HG03432 (cell line): ENCODE data around the gene ABCC1.
"Not testable (repeated sequence)": the region's sequence is repeated elsewhere in the genome, so short reads cannot be mapped to it uniquely, and the experiment has no call there.

Experiments used
- ATAC-seq: cut with Tn5 transposase; IDR thresholded peaks from one replicate; pipeline ENCODE4 v1.9.1; 2021; ENCODE audit warnings: mild to moderate bottlenecking, moderate library complexity; ENCODE audit not compliant: unreplicated experiment

Gene ABCC1

GRCh38 chr16:15966836-15967546, 17.6 kb downstream of the ABCC1 start:
- no peak for ATAC-seq

GRCh38 chr16:15967655-15968315, 18.4 kb downstream of the ABCC1 start:
- no peak for ATAC-seq

- no peak for ATAC-seq
Measured at GRCh38 chr16:15970202-15970601, 20.8 kb downstream of the ABCC1 start.

- ATAC-seq, result no peak
Measured at GRCh38 chr16:15970743-15971439, 21.5 kb downstream of the ABCC1 start.

- ATAC-seq, result no peak
Measured at GRCh38 chr16:15971440-15971815, 22.0 kb downstream of the ABCC1 start.

GRCh38 chr16:15972046-15972868, 22.8 kb downstream of the ABCC1 start:
- ATAC-seq, result no peak

GRCh38 chr16:15973421-15973820, 24.0 kb downstream of the ABCC1 start:
- no peak for ATAC-seq

GRCh38 chr16:15974057-15974456, 24.6 kb downstream of the ABCC1 start:
- ATAC-seq, result no peak

- no peak for ATAC-seq
Measured at GRCh38 chr16:15975172-15975571, 25.8 kb downstream of the ABCC1 start.

- ATAC-seq, result no peak
Measured at GRCh38 chr16:15976225-15976812, 26.9 kb downstream of the ABCC1 start.

GRCh38 chr16:15976929-15977637, 27.7 kb downstream of the ABCC1 start:
- ATAC-seq, result no peak

- ATAC-seq, result no peak
Measured at GRCh38 chr16:15979801-15980200, 30.4 kb downstream of the ABCC1 start.

- ATAC-seq, result no peak
Measured at GRCh38 chr16:15980329-15980728, 30.9 kb downstream of the ABCC1 start.

GRCh38 chr16:15981382-15981781, 32.0 kb downstream of the ABCC1 start:
- ATAC-seq, result no peak

- not testable (repeated sequence) for ATAC-seq
Measured at GRCh38 chr16:15982194-15982915, 32.9 kb downstream of the ABCC1 start.

- no peak for ATAC-seq
Measured at GRCh38 chr16:15983898-15984297, 34.5 kb downstream of the ABCC1 start.

- ATAC-seq, result no peak
Measured at GRCh38 chr16:15985144-15985543, 35.7 kb downstream of the ABCC1 start.

GRCh38 chr16:15986261-15986660, 36.8 kb downstream of the ABCC1 start:
- ATAC-seq, result no peak

GRCh38 chr16:15988268-15989013, 39.0 kb downstream of the ABCC1 start:
- ATAC-seq, result no peak
